Measurements from ENCODE around the gene ZBTB21.

GRCh38 chr21:42013376-42013775 lies 3.2 kb upstream of the ZBTB21 start:
- TF ChIP-seq CTCF (IDR thresholded peaks at IDR 0.05; ENCODE audit: low read depth, low read length, poor library complexity, severe bottlenecking) (no peak), EZH2phosphoT487 (IDR thresholded peaks at IDR 0.05; ENCODE audit: borderline replicate concordance, low read length) (no peak)

Data from DOHH2 (cell line).